ENCODE results near the gene SEPTIN1.

SEPTIN1 gene, protein sequence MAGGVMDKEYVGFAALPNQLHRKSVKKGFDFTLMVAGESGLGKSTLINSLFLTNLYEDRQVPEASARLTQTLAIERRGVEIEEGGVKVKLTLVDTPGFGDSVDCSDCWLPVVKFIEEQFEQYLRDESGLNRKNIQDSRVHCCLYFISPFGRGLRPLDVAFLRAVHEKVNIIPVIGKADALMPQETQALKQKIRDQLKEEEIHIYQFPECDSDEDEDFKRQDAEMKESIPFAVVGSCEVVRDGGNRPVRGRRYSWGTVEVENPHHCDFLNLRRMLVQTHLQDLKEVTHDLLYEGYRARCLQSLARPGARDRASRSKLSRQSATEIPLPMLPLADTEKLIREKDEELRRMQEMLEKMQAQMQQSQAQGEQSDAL

DNA sequence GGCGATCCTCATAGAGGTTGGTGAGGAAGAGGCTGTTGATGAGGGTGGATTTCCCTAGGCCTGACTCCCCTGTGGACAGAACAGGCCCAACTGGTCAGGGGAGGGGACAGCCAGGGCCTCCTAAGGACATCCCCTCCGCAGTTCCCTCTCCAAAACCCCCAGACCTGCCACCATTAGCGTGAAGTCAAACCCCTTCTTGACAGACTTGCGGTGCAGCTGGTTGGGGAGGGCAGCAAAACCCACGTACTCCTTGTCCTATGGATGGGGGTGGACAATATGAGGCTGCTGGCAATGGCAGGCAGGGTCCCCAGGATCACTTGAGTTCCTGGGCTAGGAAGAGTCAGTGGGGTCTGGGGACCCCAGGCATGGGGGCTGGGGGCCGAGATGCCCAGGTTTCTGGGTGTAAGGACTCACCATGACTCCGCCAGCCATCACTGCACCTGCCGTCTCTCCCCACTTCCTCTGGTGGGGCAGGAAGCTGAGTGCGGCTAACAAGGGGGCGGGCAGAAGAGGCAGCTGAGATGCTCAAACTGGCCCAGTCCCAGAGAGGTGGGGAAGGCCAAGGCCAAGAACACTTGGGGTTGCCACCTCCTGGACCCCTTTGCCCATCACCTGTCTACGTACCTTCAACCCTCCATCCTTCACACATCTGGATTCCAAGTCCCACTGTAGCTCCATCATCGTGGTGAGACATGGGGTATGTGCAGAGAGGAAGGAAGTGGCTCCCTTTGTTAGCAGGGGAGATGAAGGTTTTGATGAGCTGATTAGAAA lies at the start of gene SEPTIN1:
TSS of gene SEPTIN1 (minus strand) at position 451 of the 771 bp plus-strand sequence. CDS start at position 432, 19 bp downstream.
- no peak for DNase-seq

DNA sequence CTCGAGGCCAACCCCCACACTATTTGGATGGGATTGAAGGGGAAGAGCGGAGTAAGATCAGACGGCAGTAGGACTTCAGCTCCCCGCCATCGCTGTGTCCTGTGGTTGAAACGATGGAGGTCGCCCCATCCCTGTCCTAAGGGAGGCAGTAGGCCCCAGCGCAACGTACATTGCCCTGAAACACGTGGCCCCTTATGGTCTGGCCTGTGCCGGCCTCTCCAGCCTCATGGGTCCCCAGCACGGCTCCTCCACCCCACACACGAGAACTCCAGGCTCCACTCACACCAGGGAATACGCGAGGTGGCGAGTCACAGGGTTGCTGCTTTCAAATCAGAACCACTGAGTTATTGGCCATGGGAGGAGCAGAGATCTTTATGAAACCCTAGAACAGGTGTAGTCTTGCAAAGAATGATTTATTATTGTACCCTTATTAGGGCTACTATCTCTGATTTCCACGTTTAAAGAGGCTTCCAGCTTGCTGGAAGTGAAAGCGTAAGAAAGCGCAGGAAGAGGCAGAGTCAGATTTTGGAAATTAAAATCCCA lies 48.1 kb upstream of the SEPTIN1 start:
- DNase-seq: no peak

DNA sequence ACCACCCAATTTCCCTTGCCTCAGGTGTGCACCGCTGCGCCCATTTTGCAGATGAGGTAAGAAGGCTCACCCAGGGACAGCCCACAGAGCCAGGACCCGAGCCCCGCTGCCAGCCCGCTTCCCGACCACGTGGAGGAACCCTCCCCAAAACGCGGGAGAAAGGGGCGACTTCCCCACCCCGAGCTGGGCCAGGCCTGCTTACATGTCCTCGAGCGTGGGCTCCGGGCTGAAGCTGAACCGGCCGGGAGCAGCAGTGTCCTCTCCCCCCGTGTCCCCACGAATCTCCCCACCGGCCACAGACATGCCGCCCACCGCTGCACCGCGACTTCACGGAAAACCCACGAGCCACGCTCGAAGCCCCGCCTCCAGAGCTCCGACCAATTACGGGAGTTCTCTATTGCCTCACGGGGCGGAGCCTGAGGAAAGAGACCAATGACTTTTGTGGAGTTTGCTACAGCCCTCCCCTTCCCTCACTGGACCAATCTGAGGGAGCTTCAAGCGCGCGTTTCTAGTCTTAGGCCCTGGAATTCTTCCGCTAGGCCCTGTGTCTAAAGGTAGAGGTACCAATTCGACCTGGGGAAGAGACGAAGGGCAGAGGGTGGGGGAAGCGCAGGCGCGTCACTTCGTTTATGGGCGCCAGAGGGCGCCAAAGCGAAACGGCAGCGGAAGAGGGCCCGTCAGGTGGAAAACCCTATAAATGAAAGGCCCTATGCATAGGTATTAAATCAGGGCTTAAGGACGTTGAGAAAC lies 47.5 kb upstream of the SEPTIN1 start, which contains the start of gene DCTPP1:
TSS of gene DCTPP1 (minus strand) at position 353 of the 750 bp plus-strand sequence. CDS start at position 303, 50 bp downstream.
- DNase-seq: peak; percentile 100

DNA sequence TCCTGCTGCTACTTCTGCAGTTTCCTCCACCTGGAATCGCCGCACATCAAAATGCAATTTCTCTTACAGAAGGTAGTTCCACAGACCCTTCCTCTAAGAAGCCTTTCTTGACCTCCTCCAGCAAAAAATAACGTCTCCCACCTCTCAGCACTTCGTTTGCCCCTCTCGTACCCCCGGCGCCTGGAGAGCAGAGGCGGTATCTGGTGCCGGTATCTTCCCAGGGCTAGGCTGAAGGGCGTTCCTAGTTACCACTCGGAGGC lies 47.0 kb upstream of the SEPTIN1 start:
- no peak for DNase-seq

DNA sequence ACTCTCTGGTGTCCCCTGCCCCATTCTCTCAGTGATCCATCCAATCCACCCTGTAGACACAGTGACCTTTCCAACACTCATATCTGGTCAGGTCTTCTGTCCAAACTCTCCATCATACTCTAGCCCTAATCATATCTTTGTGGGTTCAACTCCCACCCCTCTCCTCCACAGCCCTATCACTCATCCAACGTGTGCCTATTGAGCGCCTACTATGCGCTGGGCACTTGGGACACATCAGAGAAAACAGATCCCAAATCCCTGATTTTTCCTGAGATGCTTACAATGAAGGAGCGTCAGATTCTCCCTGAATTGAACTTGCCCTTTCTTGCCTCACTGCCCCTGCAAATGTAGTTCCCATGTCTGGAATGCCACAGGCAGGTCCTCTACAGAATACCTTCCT lies 45.7 kb upstream of the SEPTIN1 start:
- DNase-seq: no peak

DNA sequence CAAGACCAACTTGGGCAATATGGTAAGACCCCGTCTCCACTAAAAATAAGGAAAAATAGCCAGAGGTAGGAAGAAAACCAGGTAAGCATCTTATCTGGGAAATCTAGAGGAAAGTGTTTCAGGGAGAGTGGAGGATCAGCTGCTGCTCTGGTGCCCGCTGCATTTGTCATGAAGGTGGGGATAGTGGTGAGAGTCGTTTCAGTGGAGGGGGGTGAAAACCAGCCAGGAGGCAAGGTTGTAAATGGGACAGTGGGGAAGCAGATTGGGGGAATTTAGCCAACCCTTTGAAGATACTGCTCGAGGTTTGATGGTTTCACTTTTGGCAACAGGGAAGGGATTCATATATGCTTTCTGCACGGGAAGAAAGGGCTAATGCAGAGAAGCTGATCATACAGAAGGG lies 38.6 kb upstream of the SEPTIN1 start:
- DNase-seq: no peak

DNA sequence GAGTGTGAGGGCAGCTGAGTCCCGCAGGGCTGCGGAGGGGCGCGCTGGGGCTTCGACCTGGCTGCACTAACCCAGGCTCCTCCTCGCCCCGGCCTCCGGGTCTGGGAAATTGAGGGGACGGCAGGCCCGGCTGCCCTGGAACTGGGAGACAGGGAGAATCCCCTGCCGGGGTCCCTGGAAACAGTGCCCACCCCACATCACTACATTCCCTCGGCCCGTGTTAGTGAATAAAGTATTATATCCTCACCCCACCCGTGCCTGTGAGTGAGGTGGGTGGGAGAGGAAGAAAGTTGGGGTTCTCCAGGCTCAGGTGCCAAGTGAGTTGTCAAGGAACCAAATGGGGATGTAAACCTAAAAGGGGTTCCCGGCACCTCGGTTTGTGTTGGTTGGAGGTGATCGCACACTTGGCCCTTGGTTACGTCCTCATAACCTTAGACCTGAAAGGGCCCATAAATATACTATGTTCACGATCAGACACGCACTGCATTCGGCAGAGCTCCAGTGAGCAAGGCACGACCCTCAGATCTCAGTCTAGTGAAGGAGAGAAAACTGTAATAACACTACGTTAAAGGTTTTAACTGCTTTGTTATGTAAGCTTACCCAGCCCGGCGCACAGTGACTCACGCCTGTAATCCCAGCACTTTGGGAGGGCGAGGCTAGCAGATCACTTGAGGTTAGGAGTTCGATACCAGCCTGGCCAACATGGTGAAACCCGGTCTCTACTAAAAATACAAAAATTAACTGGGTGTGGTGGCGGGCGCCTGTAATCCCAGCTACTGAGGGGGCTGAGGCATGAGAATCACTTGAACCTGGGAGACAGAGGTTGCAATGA lies 36.2 kb upstream of the SEPTIN1 start:
- peak; percentile 13 for DNase-seq

DNA sequence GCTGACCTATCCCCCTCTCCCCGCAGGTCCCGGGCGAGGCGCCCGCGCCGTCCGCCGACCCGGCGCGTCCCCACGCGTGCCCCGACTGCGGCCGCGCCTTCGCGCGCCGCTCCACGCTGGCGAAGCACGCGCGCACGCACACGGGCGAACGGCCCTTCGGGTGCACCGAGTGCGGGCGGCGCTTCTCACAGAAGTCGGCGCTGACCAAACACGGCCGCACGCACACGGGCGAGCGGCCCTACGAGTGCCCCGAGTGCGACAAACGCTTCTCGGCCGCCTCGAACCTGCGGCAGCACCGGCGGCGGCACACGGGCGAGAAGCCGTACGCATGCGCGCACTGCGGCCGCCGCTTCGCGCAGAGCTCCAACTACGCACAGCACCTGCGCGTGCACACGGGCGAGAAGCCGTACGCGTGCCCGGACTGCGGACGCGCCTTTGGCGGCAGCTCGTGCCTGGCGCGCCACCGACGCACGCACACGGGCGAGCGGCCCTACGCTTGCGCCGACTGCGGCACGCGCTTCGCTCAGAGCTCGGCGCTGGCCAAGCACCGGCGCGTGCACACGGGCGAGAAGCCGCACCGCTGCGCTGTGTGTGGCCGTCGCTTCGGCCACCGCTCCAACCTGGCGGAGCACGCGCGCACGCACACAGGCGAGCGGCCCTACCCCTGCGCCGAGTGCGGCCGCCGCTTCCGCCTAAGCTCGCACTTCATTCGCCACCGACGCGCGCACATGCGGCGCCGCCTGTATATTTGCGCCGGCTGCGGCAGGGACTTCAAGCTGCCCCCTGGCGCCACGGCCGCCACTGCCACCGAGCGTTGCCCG lies 35.4 kb upstream of the SEPTIN1 start:
- peak; percentile 88 for DNase-seq

DNA sequence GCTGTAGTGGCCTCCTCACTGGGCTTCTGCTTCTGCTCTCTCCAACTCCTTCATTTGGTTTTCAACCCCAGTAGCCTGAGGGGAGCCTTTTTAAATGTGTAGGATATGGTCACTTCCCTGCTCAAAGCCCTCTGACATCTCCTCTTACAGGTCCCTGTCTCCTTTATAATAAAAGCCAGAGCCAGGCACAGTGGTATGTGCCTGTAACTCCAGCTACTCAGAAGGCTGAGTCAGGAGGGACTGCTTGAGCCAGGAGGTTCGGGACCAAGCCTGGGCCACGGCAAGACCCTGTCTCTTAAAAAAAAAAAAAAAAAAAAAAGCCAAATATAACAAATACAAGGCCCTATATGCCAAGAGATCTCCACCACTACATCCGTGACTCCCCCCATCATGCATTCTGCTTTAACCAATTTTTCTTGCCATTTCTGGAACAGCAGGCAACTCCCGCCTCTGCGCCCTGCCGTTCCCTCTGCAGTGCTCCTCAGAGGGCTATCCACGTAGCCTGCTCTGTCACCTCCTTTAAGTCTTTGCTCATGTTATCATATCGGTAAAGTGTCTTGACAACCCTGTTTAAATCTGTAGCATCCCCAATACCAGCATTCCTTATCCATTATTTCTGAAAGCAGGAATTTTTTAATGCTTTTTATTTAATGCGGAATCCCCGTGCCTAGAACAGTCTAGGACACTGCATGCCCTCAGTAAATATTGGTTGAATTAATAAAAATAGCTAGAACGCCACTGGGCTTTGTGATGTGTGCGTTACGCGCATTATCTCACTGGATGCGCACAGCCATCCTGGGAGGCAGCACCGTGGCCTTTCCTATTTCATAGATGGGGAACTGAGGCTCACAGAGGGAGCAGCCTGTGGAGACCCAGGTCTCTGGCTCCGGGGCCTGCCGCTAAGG lies 34.5 kb upstream of the SEPTIN1 start:
- no peak for DNase-seq

DNA sequence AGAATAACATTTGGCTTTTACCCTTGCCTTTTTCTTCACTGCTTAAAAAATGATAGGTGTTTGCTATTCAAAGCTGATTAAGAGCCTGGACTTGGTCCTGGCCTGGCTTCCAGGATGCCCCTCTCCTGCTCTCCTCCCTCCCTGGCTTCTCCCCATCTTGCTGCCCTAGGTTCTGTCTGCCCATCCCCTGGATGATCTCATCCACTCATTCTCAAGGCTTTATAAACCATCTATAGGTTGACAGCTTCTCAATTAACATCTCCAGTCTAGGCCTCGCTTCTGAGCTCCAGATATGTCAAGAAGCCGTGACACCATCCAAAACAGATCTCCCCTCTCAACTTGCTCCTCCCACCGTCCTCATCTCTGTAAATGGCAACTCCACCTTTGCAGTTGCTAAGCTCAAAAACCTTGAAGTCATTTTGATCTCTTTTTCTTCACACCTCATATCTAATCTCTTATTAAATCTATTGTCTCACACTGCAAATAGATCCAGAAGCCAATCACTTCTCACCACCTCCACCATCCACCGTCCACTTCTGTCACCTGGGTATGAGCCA lies 33.8 kb upstream of the SEPTIN1 start:
- DNase-seq: no peak

DNA sequence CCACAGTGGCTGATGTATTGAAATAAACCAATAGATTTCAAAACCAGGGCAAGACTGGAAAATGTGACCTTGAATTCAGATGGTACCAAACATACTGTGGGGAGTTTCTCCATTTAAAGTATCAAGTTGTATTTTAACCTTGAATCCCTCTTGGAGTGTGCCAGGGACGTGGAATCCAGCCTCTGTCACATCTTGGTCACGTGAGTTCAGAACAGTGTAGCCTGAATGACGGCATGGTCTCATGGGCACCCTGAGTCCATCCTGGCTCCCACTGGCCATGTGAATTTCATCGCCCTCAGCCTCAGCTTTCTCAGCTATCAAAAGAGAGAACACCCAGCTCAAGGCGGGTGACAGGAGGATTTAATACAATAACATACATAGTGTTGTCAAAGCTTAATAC lies 31.8 kb upstream of the SEPTIN1 start:
- no peak for DNase-seq

DNA sequence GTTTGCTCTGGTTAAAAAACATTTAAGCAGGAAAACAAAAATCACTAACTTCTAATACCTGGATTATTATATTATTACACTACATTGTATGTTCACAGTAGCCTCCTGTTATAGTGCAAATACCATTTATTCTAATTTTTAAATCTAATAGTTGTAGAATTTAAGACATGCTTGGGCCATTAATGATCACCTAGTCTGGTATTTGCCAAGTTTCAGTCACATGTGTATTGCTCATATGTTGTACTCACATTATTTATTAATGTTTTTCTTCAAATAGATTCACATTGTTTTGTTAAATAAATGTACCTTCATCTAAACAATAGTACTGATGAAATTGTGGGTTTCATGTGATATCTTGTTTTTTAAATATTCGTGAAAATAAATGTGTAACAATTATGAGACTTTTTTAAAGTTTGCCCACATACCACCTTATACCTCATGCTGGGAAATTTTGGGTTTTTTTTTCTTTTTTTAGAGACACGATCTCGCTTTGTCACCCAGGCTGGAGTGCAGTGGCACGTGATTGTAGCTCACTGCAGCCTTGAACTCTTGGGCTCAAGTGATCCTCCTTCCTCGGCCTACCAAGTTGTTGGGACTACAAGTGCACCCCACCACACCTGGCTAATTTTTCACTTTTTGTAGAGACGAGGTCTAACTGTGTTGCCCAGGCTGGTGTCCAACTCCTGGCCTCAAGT lies 30.9 kb upstream of the SEPTIN1 start:
- DNase-seq: no peak

DNA sequence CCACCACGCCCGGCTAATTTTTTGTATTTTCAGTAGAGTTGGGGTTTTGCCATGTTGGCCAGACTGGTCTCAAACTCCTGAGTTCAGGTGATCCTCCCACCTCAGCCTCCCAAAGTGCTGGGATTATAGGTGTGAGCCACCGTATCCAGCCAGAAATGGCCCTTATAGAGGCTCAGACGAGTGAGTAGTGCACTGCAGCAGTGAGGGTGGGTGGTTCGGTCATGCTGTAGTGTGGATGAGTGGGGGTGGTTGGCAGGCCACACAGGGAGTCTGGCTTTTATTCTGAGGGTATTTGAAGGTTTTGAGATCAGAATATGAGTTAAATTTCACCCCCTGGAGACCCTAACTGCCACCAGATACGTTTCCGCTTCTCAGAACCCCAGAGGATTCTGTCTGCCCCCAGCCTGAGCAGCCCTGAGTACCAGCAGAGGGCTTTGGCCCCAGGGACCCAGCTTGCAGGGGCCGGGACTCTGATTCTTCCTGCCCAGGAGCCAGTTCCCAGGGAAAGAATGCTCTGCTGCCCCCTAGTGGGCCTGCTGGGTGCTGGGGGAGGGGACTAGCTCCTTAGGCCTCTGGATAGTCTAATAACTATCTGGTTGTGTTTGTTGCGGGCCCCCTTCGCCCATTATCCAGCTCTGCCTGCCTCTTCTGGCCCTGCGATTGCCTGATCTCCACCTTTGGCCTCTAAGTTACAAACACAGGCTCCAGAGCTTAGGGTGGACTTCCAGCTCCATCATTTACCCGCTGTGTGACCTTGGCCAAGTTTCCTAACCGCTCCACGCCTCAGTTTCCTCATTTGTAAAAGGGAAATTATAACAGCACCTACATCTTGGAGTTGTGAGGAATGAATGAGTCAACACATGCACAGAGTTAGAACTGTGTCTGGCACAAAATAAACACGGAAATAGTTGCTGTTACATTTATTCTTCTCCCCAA lies 27.0 kb upstream of the SEPTIN1 start:
- DNase-seq: peak; percentile 94

DNA sequence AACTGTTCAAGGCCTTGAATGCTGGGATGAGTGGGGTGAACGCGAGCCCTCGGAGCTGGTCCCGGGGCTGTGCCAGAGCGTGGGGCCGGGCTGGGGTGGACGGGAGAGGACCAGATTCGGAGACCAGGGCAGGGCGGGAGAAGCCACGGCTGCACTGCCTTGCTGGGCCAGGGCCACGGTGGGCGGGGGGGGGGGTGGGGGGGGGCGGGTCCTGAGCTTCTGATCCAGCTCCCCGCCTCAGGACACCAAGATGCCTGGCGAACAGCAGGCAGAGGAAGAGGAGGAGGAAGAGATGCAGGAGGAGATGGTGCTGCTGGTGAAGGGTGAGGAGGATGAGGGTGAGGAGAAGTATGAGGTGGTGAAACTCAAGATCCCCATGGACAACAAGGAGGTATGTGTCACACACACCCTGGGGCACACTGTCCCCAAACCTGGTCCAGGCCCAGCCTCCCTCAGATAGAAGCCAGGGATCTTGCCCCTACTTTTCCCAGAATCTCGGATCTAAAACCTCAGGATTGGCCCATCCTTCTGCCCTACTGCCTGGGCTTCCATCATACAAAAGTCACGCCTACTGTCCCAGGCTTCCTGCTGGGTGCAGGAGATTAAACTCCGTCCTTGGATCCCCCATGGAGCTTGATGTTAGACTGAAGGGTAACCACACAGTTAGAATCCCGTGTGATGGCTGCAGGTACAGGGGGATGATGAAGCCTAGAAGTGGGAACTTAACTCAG lies 25.6 kb upstream of the SEPTIN1 start:
- DNase-seq: peak; percentile 50

DNA sequence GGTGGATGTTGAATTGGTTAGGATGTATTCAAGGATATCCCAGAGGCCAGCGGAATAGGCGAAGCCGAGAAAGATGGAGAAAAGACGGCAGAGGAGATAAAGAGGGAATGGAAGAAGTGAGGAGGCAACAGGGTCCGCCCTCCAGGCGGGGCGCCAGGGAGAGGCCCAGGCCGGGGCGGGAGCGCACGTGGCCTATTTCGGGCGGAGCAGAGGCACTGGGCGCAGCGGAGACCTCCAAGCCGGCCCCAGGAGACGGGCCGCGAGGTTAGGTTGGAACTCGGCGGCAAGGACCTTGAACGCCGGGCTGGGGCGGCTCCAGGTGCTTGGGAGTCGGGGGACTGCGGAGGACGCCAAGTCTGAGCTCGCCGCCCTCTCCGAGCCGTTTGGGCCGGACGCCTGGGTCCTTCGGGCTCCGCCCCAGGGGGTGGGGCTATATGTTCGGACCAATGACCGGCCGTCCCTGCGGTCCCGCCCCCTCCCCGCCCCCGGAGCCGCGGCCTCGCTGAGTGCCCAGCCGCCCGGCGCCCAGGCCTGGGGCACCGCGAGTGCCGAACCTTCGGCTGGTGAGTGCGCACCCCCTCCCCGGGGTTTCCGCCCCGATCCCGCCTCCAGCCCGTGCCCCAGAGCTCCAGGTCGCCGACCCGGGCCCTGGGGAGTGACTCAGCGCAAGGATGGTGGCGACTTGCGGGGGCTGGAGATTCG lies 24.9 kb upstream of the SEPTIN1 start, which contains the start of gene ZNF771:
TSS of gene ZNF771 (plus strand) at position 505 of the 702 bp plus-strand sequence. CDS start 448 bp downstream, outside the sequence.
- peak; percentile 91 for DNase-seq

DNA sequence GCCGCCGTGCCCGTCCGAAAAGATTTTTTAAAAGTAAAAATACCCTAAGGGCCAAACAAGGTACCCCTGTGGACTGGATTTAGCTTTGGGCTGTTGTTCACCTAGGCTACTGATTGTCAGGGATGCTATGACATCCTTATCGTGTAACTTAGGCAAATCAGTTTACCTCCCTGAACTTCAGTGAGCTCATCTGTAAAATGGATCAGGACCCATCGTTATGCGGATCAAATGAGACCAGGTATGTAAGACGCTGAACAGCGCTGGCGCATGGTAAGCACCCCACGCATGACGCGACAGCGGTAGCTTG lies 24.4 kb upstream of the SEPTIN1 start:
- no peak for DNase-seq
